GM08714 (cell line): ENCODE results near the gene SLC22A1.

Experiments used
- H3K4me3 ChIP-seq: fragments of 200-500 bp; sonication (Bioruptor generic); 2 replicates; pipeline ENCODE4 v1.5.1; 2014; ENCODE audit warnings: mild to moderate bottlenecking, low read length, inconsistent platforms
- ZNF274 ChIP-seq: IDR thresholded peaks from 2 replicates; pipeline ENCODE4 v1.6.1; 2012; ENCODE audit warnings: mild to moderate bottlenecking, low read depth, low read length

Gene SLC22A1

DNA sequence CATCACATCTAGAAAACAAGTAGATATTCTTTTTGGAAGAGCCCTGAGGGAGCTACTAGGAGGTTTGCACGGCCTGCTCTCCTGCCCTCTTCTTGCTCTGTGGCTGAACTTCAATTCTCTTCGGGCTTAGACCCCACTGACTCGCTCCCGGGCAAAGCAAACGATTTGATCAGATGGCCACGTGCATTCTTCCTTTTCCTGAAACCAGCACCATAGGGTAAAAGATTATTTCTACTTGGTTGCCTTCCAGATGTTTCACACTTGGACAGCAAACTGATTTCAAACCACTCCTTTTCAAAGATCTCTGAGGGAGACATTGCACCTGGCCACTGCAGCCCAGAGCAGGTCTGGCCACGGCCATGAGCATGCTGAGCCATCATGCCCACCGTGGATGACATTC is at the start of gene SLC22A1:
SLC22A1 (plus strand) TSS at position 258 of the 400 bp plus-strand sequence; CDS start at position 379, 121 bp downstream.
- no peak for TF ChIP-seq ZNF274
- no peak within 1 kb of the TSS for H3K4me3 ChIP-seq

DNA sequence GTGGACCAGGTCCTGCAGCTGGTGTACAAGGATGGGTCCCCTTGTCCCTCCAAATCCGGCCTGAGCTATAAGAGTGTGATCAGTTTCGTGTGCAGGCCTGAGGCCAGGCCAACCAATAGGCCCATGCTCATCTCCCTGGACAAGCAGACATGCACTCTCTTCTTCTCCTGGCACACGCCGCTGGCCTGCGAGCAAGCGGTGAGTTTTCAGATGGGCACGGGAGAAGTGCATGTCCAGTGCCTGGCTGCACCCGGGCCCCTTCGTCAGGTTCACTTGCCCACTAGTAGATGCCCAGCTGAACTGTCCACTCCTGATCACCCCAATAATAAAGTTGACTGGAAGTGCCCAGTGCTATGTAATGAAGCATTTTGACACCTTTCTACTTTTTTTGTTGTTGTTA is 48.3 kb upstream of the SLC22A1 start:
- TF ChIP-seq ZNF274, result no peak
- H3K4me3 ChIP-seq, result no peak overlapping the region

DNA sequence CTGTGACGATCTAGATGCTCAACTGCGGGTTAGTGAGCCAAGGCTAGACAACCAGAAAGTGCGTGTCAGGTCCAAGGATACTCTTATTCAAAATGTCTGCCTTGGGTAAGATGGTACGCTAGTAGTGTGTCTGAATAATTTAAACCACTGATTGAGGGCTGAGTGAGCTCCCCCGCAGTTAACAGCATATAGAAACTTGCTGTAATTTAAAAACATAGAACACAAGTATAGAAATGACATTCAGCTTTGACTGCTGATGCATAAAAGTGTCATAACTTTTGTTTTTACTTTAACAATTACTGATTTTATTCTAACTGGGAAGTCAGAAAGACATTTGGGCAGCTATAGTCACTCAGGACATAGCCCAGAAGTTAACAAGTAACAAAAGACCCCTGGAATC is 45.6 kb upstream of the SLC22A1 start:
- TF ChIP-seq ZNF274, result no peak
- no peak overlapping the region for H3K4me3 ChIP-seq

DNA sequence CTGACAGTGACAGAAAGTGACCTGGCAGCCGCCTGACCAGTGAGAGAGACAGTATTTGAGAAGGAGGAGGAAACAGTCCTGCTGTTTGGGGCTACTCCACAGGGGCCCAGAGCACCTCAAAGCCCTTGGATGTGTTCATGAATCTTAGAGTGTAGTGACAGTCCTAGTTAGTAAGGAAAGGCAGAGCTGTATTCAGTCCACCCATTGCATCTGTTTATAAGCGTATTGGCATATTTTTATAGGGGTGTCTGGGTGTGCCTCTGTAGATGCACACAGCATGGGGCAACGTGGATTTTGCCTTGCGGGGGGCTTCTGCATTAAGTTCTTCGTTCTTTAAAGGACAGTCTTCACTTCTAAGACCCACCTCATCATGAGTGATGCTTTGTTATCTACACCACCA is 44.6 kb upstream of the SLC22A1 start:
- H3K4me3 ChIP-seq, result no peak overlapping the region
- TF ChIP-seq ZNF274, result no peak

DNA sequence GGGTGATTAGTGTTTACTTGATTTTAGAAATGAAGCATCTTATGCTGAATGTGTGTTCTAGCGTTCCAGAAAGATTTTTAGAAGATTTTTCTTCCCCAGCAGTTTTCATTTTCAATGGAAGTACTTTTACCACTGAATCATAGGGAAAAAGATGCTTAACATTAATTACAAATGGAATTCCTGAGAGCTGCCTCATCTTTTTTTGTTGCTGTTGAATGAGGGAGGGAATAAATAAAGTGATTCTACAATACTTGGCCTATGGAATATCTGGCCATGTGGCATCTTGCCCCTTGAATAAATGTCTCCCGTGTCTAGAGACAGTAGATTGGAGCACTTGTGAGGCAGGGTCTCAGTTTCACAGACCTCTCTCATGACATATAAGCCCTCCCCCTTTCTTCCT is 44.1 kb upstream of the SLC22A1 start:
- no peak overlapping the region for H3K4me3 ChIP-seq
- TF ChIP-seq ZNF274, result no peak

DNA sequence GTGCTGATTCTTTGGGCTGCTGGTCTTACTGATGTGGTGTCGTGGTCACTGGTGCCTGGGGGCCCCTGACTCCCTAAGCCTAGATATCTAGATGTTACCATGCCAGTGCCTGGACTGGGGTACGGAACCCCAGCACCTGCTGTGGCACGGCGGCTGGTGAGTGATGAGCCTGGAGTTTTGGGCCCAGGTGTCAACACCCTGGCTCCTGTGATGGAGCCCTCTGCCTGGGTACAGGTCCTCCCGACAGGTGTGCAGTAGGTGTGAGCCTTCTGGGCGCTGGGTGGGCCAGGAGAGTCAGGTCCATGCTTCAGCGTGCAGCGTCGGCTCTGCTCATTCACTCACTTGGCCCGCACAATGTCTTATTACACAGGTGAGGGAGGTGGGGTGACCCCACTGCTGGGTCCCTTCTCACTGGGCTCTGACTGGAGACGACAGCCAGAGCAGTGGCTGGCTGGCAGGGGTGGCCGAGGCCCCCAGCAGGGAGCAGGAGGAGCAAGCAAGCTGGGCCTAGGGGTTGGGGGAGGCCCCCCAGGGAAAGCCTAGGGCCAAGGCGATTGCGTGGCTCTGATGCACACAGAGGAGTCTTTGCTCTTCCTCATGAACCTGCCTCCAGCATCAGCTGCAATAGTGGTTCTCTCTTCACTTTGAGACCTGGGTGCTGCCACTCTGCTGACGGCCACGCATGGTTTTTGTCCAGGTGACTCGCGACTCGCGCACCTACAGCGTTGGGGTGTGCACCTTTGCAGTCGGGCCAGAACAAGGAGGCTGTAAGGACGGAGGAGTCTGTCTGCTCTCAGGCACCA is 42.5 kb upstream of the SLC22A1 start:
- no peak for TF ChIP-seq ZNF274
- H3K4me3 ChIP-seq, result no peak overlapping the region

DNA sequence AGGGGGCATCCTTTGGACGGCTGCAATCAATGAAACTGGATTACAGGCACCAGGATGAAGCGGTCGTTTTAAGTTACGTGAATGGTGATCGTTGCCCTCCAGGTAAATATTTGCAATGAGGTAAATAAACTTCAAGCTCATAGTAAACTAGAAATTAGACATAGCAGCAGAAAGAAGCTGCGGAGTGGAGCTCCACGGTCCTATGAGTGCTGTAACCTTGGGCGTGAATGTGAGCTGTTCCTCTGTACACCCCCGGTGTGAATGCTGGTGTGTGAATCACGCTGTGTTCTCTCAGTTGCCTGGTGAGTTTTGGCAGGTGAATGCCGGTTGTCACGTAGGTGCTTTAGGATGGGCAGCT is 42.0 kb upstream of the SLC22A1 start:
- H3K4me3 ChIP-seq, result no peak overlapping the region
- TF ChIP-seq ZNF274, result no peak

DNA sequence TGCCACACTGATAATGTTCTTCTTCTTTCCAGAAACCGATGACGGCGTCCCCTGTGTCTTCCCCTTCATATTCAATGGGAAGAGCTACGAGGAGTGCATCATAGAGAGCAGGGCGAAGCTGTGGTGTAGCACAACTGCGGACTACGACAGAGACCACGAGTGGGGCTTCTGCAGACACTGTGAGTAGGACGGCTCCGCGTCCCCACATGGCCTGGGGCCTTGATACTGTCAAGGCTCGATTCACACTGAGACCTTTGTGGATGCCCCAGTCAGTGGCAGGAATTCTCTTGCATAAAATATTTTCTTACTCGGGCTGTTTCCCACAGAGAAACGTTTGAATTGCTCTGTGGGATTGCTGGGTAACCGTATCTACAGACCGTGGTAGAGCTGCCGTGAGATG is 41.5 kb upstream of the SLC22A1 start:
- H3K4me3 ChIP-seq, result no peak overlapping the region
- no peak for TF ChIP-seq ZNF274

DNA sequence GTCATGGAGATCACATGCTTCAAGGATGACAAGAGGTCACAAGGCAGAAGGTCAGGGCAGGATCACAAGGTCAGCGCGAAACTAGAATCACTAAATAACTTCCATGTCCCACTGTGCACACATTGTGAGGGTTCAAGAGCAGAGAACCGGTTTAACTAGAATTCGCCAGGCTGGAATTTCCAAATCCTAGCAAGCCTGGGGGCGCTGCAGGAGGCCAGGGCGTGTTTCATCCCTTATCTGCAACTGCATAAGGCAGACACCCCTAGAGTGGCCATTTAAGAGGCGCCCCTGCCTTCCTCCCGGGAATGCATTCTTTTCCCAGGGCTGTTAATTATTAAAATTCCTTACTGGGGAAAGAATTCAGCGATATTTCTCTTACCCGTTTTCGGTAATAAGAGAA is 40.2 kb upstream of the SLC22A1 start:
- H3K4me3 ChIP-seq, result no peak overlapping the region
- TF ChIP-seq ZNF274, result no peak

DNA sequence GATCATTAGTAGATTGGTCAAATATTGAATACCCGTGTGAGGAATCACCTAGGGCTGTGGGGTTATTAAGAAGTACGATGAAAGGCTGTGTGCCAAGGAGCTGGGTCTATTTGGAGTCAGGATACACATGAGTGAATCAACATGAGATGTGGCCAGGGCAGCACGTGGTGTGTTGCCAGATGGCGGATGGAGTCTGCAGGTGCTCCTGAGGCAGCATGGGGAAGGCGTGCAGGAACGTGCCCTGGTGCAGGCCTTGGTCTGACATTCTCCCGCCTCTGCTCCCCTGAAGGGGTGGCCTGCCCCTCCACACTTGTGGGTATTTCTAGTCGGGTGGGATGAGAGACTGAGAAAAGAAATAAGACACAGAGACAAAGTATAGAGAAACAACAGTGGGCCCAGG is 39.0 kb upstream of the SLC22A1 start:
- H3K4me3 ChIP-seq, result no peak overlapping the region
- TF ChIP-seq ZNF274, result no peak

DNA sequence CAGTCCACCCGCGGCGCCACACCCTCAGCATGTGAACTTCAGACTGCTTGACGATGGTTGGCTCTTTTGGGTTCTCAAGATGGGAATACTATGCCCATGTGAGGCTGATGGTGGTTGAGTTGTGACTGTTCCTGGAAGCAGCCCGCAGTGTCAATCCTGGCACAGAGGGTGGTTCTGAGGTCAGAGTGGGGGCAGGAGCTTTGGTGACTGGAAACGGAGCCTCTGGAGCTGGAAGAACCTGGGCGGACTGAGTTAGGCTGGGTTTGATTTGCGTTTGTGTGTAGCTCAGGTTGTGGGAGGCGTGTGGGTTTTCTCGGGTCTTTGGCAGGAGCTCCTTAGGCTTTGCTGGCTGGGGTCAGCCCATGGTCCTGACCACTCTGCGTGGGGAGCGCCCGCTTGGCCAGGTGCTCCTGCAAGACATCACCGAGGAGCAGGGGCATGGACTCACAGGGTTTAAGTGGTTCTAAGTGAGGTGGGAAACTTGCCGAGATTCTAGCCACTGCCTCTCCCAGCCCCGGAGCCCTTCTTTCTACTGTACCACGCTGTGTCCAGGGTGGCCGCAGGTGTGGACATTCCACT is 37.3 kb upstream of the SLC22A1 start:
- TF ChIP-seq ZNF274, result no peak
- H3K4me3 ChIP-seq, result no peak overlapping the region

DNA sequence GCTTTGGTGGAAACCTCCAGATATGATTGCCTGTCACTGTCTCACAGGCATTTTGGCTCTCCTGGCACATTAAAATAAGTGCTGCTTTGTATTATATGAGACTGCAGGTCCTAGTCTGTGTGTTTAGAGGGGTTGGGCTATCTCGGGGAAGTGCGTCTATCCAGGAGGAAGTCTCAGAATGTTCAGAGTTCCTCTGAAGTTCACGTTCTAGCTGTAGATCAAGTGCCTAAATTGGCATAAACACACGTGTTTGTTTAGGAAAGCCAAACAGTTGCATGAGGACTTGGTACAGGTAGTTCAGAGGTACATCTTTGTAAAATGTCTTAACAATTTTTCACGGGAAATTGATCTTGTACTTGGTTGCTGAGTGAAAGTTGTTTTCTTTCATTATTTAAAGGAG is 36.4 kb upstream of the SLC22A1 start:
- no peak for TF ChIP-seq ZNF274

DNA sequence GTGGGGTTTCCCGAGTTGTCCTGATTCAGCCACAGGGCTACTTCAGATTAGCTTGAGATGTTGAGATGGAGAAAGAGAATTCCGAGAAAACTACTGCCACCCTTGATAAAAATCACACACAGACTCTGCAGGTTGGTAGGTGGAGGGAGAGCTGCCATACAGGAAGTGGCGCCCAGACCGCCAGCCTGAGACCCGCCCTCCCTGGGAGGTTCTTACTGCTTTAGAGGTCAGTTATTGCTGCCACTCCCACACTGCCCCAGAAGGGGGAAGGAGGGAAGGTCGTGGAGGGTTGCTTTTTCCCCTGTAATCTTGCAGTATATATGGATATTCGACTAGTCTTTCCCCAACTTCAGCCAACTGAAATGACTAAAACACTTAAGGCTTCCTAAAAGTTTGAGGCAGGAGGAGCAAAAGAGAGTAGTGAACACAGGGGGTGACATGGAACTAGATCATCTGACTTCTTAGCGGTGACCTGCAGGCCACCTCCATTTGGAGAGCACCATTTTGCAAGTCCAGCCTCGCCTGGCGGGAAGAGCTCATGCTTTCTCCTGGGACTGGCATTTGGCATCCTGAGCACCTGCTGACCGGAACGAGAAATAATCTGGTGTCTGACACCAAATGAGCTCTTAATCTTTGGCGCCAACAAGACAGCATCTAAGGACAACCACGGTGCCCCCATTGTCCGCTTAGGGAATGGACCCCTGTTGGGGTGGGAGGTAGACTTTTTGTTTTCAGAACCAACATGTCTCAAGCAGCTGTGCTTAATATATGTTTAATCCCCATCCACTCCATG is 35.7 kb upstream of the SLC22A1 start:
- TF ChIP-seq ZNF274, result no peak
- no peak overlapping the region for H3K4me3 ChIP-seq

More for the DNA sequence above, 36.4 kb upstream of the SLC22A1 start:
- no peak overlapping the region for H3K4me3 ChIP-seq

DNA sequence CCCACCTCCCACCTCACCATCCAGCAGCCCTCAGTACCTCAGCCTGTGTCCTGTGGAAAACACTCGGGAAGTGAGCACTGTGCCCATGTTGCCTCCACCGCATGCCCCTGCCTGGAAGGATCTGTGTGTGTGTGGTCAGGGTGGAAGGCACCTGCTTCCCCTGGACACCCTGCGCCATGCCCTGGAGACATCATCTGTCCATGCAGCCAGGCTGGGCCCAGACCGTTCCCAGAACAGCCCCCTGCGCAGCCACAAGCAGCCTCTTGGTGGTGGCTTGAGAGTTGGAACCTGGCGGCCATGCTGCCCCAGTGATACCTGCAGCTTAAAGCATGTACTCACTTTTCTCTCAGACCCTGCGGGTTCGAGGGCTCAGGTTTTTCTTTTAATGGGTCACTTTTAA is 34.9 kb upstream of the SLC22A1 start:
- no peak for TF ChIP-seq ZNF274
- no peak overlapping the region for H3K4me3 ChIP-seq
